Lung (tissue), 12 donors: Measurements from ENCODE around the gene STARD5. TPM values are rescaled to one million over a fixed set of nuclear protein-coding genes. Genes with fewer than 3 reads are reported as not detected.

Experiments used
- ATAC-seq: fragments of 200-7000 bp; cut with Tn5 transposase; one replicate; pipeline ENCODE4 v1.9.1; 2020; ENCODE audit warnings: moderate number of reproducible peaks; ENCODE audit not compliant: insufficient read depth, low FRiP score
- DNase-seq, 3 donors: peaks; one replicate each; pipeline ENCODE4 v3.0.0-alpha.2; 2013 to 2017
- H3K27ac ChIP-seq, 2 donors: one replicate each; pipeline ENCODE4 v1.5.1; 2013; ENCODE audit warnings: mild to moderate bottlenecking in 2 of 2, moderate library complexity in 2 of 2, control low read depth in 1 of 2, inconsistent platforms in 1 of 2, low read depth in 1 of 2, low read length in 1 of 2
- H3K27me3 ChIP-seq, 3 donors: one replicate each; pipeline ENCODE4 v1.5.1; 2013; ENCODE audit warnings: low read length in 2 of 3; ENCODE audit not compliant: control insufficient read depth in 3 of 3, insufficient read depth in 3 of 3
- H3K36me3 ChIP-seq, 4 donors: one replicate each; pipeline ENCODE4 v1.5.1; 2013; ENCODE audit warnings: low read length in 4 of 4, mild to moderate bottlenecking in 1 of 4, moderate library complexity in 1 of 4; ENCODE audit not compliant: control insufficient read depth in 4 of 4, insufficient read depth in 4 of 4
- H3K4me1 ChIP-seq, 5 donors: one replicate each; pipeline ENCODE4 v1.5.1; 2013; ENCODE audit warnings: low read length in 5 of 5, mild to moderate bottlenecking in 2 of 5, moderate library complexity in 1 of 5; ENCODE audit not compliant: control insufficient read depth in 5 of 5, insufficient read depth in 5 of 5
- H3K4me3 ChIP-seq: one replicate; pipeline ENCODE4 v1.5.1; 2013; ENCODE audit warnings: mild to moderate bottlenecking, control low read depth, moderate library complexity
- H3K9ac ChIP-seq, 2 donors: one replicate each; pipeline ENCODE4 v1.5.1; 2013; ENCODE audit warnings: low read length in 2 of 2, control low read depth in 1 of 2; ENCODE audit not compliant: insufficient read depth in 1 of 2
- H3K9me3 ChIP-seq, 4 donors: one replicate each; pipeline ENCODE4 v1.5.1; 2013; ENCODE audit warnings: low read length in 3 of 4, mild to moderate bottlenecking in 1 of 4, moderate library complexity in 1 of 4; ENCODE audit not compliant: control insufficient read depth in 4 of 4, insufficient read depth in 3 of 4
- WGBS, 2 donors: extraction: QIAGEN DNeasy Blood & Tissue Kit; methylation state at CpG; one replicate each; pipeline ENCODE4 v1.1.7; 2013; 5-methylcytosine and 5-hydroxymethylcytosine counted together
- polyA plus RNA-seq, 2 donors: library from polyadenylated mRNA; stranded (reverse); fragments of 200-250 nt; gene quantifications; one replicate each; pipeline ENCODE4 v1.2.1, GENCODE V29; 2013
- total RNA-seq, 2 donors: library from RNA; depleted of rRNA in 1 of 2; stranded (reverse); fragments of >200 nt in 1 of 2; gene quantifications; one replicate each; pipeline ENCODE4 v1.2.1, GENCODE V29; 2014 to 2021
- TF ChIP-seq, protein P1 (sequence below): IDR thresholded peaks from 2 replicates; pipeline ENCODE4 v1.5.1; 2012; ENCODE audit warnings: mild to moderate bottlenecking; ENCODE audit errors: control extremely low read depth, extremely low read depth
- donor health status: control.
- donor health status: control.
- donor health status: Bipolar disorder and iron deficiency.
- donor health status: healthy.
- donor health status: DM: yes; HTN: yes; CAD: no.

STARD5 gene
- total and polyA plus RNA-seq, 4 donors = 2.9 to 7.0 (median 5.0) TPM

DNA sequence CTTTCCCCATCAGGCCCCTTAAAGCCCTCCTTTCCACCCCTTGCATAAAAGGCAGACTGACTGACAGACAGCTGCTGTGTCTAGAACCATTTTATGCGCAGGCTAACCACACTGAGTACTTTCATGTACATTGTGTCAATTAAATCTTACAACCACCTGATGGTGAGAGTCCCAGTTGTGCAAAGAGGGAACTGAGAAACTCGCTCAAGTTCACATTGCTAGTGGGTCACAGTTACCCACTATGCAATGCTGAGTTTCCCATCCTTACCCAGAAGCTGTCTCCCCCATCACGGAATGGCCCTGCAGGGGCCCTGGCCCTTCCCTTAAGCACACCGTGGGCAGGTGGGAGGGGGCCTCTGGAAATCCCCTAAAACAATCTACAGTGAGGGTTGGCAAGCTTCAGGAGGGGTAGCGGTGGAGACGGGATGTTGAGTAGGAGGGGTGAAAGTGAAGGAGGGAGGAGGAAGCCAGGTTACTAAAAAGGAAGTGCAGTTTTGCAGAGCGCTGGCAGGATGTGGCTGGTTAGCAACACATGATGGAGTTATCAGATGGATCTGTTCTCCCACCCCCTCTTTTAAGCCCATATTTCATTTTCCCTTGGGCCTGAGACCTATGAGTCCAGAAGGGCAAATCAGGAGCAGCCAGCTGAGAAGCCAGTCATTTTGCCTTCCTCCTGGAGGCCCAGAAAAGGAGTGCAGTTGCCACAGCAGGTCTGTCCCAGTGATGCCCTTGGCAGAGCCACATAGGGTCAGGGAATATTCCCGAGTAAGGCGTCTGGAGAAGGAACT, 30.0 kb downstream of the STARD5 start:
- H3K4me1 ChIP-seq = peaks cover 0 to 15% (median 0%) of the 10 kb centered on the region in 5 donors

DNA sequence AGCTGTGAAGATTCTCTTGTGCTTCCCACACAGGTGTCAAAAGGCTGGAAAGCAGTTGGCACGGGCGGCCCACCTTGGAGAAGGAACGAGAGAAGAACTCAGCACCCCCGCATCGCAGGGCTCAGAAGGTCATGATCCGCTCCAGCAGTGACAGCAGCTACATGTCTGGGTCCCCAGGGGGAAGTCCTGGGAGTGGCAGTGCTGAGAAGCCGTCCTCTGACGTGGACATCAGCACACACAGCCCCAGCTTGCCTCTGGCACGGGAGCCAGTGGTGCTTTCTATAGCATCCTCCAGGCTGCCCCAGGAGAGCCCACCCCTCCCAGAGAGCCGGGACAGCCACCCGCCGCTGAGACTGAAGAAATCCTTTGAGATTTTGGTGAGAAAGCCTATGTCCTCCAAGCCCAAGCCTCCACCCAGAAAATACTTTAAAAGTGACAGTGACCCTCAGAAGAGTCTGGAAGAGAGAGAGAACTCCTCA, 31.4 kb downstream of the STARD5 start:
- Histone ChIP-seq H3K4me3 (no peak overlapping the region), H3K27ac (no peak overlapping the region), H3K27me3 (no peaks in the 10 kb centered on the region), H3K36me3 (peaks cover 0 to 3% (median 1%) of the 10 kb centered on the region in 4 donors), H3K9ac (no peak overlapping the region), H3K9me3 (no peaks in the 10 kb centered on the region), H3K4me1 (peaks cover 0 to 15% (median 0%) of the 10 kb centered on the region in 5 donors)
- DNase-seq (peak in 1 of 3 donors; percentile 12), ATAC-seq (no peak)
- 79 to 84% methylated on average over 12 of the region's 12 CpGs for WGBS, 2 donors
- TF ChIP-seq, protein P1, sequence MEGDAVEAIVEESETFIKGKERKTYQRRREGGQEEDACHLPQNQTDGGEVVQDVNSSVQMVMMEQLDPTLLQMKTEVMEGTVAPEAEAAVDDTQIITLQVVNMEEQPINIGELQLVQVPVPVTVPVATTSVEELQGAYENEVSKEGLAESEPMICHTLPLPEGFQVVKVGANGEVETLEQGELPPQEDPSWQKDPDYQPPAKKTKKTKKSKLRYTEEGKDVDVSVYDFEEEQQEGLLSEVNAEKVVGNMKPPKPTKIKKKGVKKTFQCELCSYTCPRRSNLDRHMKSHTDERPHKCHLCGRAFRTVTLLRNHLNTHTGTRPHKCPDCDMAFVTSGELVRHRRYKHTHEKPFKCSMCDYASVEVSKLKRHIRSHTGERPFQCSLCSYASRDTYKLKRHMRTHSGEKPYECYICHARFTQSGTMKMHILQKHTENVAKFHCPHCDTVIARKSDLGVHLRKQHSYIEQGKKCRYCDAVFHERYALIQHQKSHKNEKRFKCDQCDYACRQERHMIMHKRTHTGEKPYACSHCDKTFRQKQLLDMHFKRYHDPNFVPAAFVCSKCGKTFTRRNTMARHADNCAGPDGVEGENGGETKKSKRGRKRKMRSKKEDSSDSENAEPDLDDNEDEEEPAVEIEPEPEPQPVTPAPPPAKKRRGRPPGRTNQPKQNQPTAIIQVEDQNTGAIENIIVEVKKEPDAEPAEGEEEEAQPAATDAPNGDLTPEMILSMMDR = no peak

More for the DNA sequence above, 30.0 kb downstream of the STARD5 start:
- ATAC-seq = no peak
- Histone ChIP-seq H3K27ac (peak overlapping the region in 1 of 2 donors; percentile 75), H3K9ac (no peak overlapping the region), H3K36me3 (peaks cover 0 to 7% (median 2%) of the 10 kb centered on the region in 4 donors), H3K27me3 (no peaks in the 10 kb centered on the region), H3K9me3 (no peaks in the 10 kb centered on the region), H3K4me3 (no peak overlapping the region)
- 15 to 43% methylated on average over 9 of the region's 9 CpGs for WGBS, 2 donors
- DNase-seq = peak in 1 of 3 donors; percentile 12
- TF ChIP-seq, protein P1 = no peak

DNA sequence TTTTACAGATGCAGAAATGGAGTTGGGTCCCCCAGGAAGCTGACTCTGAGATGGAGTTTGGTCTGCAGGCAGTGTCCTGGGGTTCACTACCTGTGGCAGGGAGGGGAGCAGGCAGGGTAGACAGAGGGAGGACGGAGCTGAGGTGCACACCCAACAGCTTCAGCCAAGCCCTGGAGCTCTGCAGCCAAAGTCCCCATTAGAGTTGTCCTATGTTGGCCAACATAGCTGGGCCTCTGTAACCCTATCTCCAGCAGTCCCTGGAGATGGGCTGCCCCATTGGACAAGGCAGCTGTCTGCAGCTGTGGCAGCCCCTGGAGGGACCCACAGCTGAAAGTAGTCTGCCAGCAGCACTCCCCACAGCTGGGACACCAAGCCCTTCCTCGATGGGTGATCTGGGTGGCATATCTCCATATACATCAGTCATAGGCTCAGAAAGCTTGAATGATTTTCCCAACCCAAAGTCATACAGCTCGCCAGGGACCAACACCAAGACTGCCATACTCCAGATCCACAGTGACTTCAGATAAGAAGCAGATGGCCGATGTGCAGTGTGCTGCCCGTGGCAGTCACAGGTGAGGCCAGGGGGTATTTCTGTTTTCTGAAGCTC, 31.9 kb downstream of the STARD5 start:
- 68 to 77% methylated on average over 5 of the region's 5 CpGs for WGBS, 2 donors
- Histone ChIP-seq H3K4me3 (no peak overlapping the region), H3K9me3 (no peaks in the 10 kb centered on the region), H3K27ac (no peak overlapping the region), H3K9ac (no peak overlapping the region), H3K36me3 (peaks cover 0 to 5% (median 1%) of the 10 kb centered on the region in 4 donors), H3K27me3 (no peaks in the 10 kb centered on the region), H3K4me1 (peaks cover 0 to 12% (median 0%) of the 10 kb centered on the region in 5 donors)
- TF ChIP-seq, protein P1 = no peak
- ATAC-seq = no peak
- DNase-seq = peak in 1 of 3 donors; percentile 1
